Measurements from ENCODE around the gene OR2B6. TPM values are rescaled to one million over a fixed set of nuclear protein-coding genes. Genes with fewer than 3 reads are reported as not detected.

OR2B6 gene
- total and polyA plus RNA-seq, 10 donors = 0.18 to 1.5 TPM; not detected in 8

DNA sequence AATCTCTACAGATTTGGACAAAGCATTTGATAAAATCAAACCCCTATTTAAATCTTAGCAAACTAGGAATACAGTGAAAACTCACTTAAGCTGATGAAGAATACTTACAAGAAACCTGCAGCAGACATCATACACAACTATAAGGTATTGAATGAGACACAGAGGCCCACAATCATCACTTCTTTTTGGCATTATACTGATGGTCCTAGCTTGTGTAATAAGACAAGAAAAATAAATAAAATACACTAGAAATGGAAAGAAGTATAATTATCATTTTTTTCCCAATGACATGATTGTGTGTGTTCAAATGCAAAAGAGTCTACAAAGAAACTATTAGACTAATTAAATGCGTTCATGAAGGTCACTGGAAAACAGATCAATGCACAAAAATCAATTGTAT, 8.8 kb upstream of the OR2B6 start:
- Histone ChIP-seq H3K36me3 (no peaks in the 10 kb centered on the region), H3K4me1 (no peaks in the 10 kb centered on the region), H3K4me3 (no peak overlapping the region), H3K27ac (no peak overlapping the region), H3K9me3 (peaks cover 0 to 23% (median 4%) of the 10 kb centered on the region in 8 donors), H3K27me3 (replicated peaks in 1 of 7) (peaks cover 0 to 15% (median under 1%) of the 10 kb centered on the region in 7 donors)
- 77 to 94% (median 83%) methylated on average over 1 of the region's 1 CpG for WGBS, 5 donors
- no peak for DNase-seq
- intact Hi-C loops (cut with DNase I; ENCODE audit: low total_unique reads) = no loop called here
- TF ChIP-seq POLR2A (IDR thresholded peaks at IDR 0.05) (no peak), POLR2AphosphoS5 (IDR thresholded peaks at IDR 0.05) (no peak)
- TF ChIP-seq, protein P1, sequence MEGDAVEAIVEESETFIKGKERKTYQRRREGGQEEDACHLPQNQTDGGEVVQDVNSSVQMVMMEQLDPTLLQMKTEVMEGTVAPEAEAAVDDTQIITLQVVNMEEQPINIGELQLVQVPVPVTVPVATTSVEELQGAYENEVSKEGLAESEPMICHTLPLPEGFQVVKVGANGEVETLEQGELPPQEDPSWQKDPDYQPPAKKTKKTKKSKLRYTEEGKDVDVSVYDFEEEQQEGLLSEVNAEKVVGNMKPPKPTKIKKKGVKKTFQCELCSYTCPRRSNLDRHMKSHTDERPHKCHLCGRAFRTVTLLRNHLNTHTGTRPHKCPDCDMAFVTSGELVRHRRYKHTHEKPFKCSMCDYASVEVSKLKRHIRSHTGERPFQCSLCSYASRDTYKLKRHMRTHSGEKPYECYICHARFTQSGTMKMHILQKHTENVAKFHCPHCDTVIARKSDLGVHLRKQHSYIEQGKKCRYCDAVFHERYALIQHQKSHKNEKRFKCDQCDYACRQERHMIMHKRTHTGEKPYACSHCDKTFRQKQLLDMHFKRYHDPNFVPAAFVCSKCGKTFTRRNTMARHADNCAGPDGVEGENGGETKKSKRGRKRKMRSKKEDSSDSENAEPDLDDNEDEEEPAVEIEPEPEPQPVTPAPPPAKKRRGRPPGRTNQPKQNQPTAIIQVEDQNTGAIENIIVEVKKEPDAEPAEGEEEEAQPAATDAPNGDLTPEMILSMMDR (IDR thresholded peaks at IDR 0.05 in 8 of 11, conservative IDR thresholded peaks at IDR 0.05 in 3 of 11) = no peak

DNA sequence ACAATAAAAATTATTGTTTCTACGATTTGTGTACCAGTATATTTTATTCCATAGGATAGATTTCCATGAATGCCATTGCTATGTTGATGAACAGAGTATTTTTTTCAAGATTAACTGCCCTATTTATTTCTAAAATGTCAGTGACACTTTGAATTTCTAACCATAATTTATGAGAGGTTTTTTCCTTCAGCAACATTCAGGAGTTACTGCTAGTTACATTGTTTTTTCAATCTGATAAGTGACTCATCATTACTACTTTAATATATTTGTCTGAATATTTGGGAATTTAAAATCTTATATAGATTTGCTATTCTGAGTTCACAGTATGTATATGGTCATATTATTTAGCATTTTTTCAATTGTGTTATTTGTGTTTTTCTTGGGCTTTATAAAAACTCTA, 6.0 kb upstream of the OR2B6 start:
- Histone ChIP-seq H3K4me3 (no peak overlapping the region), H3K27ac (no peak overlapping the region), H3K4me1 (no peaks in the 10 kb centered on the region), H3K9me3 (peaks cover 0 to 20% (median 4%) of the 10 kb centered on the region in 8 donors), H3K36me3 (no peaks in the 10 kb centered on the region), H3K27me3 (replicated peaks in 1 of 7) (peaks cover 0 to 27% (median 6%) of the 10 kb centered on the region in 7 donors)
- DNase-seq = no peak
- 38 to 62% (median 45%) methylated on average over 1 of the region's 1 CpG for WGBS, 5 donors
- TF ChIP-seq POLR2AphosphoS5 (IDR thresholded peaks at IDR 0.05) (no peak), POLR2A (IDR thresholded peaks at IDR 0.05) (no peak)
- TF ChIP-seq, protein P1 (IDR thresholded peaks at IDR 0.05 in 8 of 11, conservative IDR thresholded peaks at IDR 0.05 in 3 of 11) = no peak
- intact Hi-C loops (cut with DNase I; ENCODE audit: low total_unique reads) = no loop called here

DNA sequence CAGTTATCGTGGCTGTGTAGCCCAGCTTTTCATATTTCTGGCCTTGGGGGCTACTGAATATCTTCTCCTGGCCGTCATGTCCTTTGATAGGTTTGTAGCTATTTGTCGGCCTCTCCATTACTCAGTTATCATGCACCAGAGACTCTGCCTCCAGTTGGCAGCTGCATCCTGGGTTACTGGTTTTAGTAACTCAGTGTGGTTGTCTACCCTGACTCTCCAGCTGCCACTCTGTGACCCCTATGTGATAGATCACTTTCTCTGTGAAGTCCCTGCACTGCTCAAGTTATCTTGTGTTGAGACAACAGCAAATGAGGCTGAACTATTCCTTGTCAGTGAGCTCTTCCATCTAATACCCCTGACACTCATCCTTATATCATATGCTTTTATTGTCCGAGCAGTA, 475 bp downstream of the OR2B6 start:
- Histone ChIP-seq H3K9me3 (no peaks in the 10 kb centered on the region), H3K36me3 (no peaks in the 10 kb centered on the region), H3K27ac (no peak overlapping the region), H3K27me3 (replicated peaks in 1 of 7) (peaks cover 0 to 26% (median 3%) of the 10 kb centered on the region in 7 donors), H3K4me1 (no peaks in the 10 kb centered on the region), H3K4me3 (no peak overlapping the region)
- WGBS, 5 donors = 66 to 76% (median 71%) methylated on average over 4 of the region's 4 CpGs
- TF ChIP-seq POLR2AphosphoS5 (IDR thresholded peaks at IDR 0.05) = no peak
- TF ChIP-seq, protein P1 (IDR thresholded peaks at IDR 0.05 in 8 of 11, conservative IDR thresholded peaks at IDR 0.05 in 3 of 11) = no peak
- TF ChIP-seq POLR2A (IDR thresholded peaks at IDR 0.05) = no peak
- no peak for DNase-seq
- intact Hi-C loops (cut with DNase I; ENCODE audit: low total_unique reads) = no loop called here

DNA sequence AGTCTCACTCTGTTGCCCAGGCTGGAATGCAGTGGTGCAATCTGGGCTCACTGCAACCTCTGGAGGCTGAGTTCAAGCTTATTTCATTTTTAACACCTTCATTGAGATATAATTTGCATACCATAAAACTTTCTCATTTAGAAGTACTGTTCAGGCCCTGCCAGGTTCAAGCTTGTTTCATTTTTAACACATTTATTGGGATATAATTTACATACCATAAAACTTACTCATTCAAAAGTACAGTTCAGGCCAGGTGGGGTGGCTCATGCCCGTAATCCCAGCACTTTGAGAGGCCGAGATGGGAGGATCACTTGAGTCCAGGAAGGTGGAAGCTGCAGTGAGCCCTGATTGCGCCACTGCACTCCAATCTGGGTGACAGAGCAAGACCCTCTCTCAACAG, 5.5 kb downstream of the OR2B6 start:
- H3K27me3 ChIP-seq (replicated peaks in 1 of 7) = no peaks in the 10 kb centered on the region
- no peak overlapping the region for H3K27ac ChIP-seq
- H3K4me1 ChIP-seq = no peaks in the 10 kb centered on the region
- no peak for DNase-seq
- peaks cover 0 to 12% (median 0%) of the 10 kb centered on the region in 8 donors for H3K9me3 ChIP-seq
- TF ChIP-seq POLR2AphosphoS5 (IDR thresholded peaks at IDR 0.05) (no peak), POLR2A (IDR thresholded peaks at IDR 0.05) (no peak)
- TF ChIP-seq, protein P1 (IDR thresholded peaks at IDR 0.05 in 8 of 11, conservative IDR thresholded peaks at IDR 0.05 in 3 of 11) = no peak
- no peaks in the 10 kb centered on the region for H3K36me3 ChIP-seq
- no peak overlapping the region for H3K4me3 ChIP-seq
- intact Hi-C loops (cut with DNase I; ENCODE audit: low total_unique reads) = no loop called here
- WGBS, 5 donors = 70 to 86% (median 84%) methylated on average over 3 of the region's 3 CpGs

All from spleen (tissue), 11 donors.